Ishikawa (cell line): ENCODE data around the gene ATXN8OS.

ENCODE experiments used
- CEBPB ChIP-seq: IDR thresholded peaks from 2 replicates; pipeline ENCODE4 v1.6.1; 2012
- CREB1 ChIP-seq: IDR thresholded peaks from 2 replicates; pipeline ENCODE4 v1.6.1; 2012; ENCODE audit warnings: low read depth
- EGR1 ChIP-seq: IDR thresholded peaks from 2 replicates; pipeline ENCODE4 v1.6.1; 2012
- EP300 ChIP-seq: IDR thresholded peaks from 2 replicates; pipeline ENCODE4 v1.6.1; 2012; ENCODE audit warnings: borderline replicate concordance
- FOXM1 ChIP-seq: IDR thresholded peaks from 2 replicates; pipeline ENCODE4 v1.6.1; 2012; ENCODE audit warnings: low read depth, borderline replicate concordance
- NFIC ChIP-seq: IDR thresholded peaks from 2 replicates; pipeline ENCODE4 v1.6.1; 2012
- RAD21 ChIP-seq: IDR thresholded peaks from 2 replicates; pipeline ENCODE4 v1.6.1; 2012; ENCODE audit warnings: low read depth
- REST ChIP-seq: IDR thresholded peaks from 2 replicates; pipeline ENCODE4 v1.6.1; 2012; ENCODE audit warnings: low read depth, mild to moderate bottlenecking
- TAF1 ChIP-seq: IDR thresholded peaks from 2 replicates; pipeline ENCODE4 v1.6.1; 2012; ENCODE audit warnings: low read depth, mild to moderate bottlenecking
- TCF12 ChIP-seq: IDR thresholded peaks from 2 replicates; pipeline ENCODE4 v1.6.1; 2012; ENCODE audit warnings: low read depth
- TEAD4 ChIP-seq: IDR thresholded peaks from 2 replicates; pipeline ENCODE4 v1.6.1; 2012
- YY1 ChIP-seq: IDR thresholded peaks from 2 replicates; pipeline ENCODE4 v1.6.1; 2012; ENCODE audit warnings: low read depth
- ZBTB7A ChIP-seq: IDR thresholded peaks from 2 replicates; pipeline ENCODE4 v1.6.1; 2012; ENCODE audit warnings: low read depth
- TF ChIP-seq, protein P1 (sequence below): IDR thresholded peaks from 2 replicates; pipeline ENCODE4 v1.6.1; 2012
- TF ChIP-seq, protein P2 (sequence below): IDR thresholded peaks from 2 replicates; pipeline ENCODE4 v1.6.1; 2012

Gene ATXN8OS

DNA sequence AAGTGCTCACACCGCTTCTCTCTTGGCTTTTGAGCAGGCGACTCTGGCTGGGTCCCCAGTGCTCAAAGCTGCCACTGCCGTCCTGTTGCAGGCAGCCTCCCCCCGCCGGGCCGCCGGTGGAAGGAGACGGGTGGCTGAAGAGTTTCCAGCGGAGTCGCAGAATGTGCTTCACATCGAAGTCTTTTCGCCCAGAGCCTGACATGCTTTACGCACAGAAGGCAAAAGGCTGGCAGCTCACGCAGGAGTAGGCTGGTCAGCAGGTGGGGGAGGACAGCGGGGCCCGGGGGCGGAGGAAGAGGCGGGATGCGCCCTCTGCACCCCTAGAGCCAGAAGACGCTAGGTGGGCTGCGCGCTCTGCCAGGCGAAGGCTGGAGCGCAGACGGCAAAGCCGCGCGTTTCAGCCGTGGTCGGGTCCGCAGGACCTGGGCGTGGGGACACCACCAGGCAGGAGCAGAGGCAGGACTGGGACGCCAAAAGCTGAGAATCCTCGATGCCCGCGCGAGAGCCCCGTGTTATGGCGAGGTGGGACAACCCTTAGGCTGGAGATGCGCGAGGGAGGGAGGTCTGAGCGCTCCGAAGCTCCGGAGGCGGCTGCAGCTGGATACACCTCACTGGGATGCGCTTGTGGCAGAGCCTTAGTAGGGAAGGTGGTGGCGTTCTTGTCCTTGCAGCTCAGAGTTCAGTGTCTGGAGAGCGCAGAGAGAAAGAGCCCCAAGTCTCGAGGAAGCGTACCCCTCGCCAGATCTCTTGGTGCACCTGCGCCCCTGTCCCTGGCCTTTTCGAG, at the start of gene ATXN8OS:
TSS of gene ATXN8OS (plus strand) at position 329 of the 784 bp plus-strand sequence.
- TF ChIP-seq, protein P1, sequence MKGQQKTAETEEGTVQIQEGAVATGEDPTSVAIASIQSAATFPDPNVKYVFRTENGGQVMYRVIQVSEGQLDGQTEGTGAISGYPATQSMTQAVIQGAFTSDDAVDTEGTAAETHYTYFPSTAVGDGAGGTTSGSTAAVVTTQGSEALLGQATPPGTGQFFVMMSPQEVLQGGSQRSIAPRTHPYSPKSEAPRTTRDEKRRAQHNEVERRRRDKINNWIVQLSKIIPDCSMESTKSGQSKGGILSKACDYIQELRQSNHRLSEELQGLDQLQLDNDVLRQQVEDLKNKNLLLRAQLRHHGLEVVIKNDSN, result no peak
- TF ChIP-seq FOXM1 (no peak), RAD21 (no peak), CREB1 (no peak), TEAD4 (no peak), EP300 (no peak), ZBTB7A (no peak), NFIC (no peak), EGR1 (no peak), YY1 (no peak), TAF1 (no peak), CEBPB (no peak), TCF12 (no peak), REST (no peak)
- TF ChIP-seq, protein P2, sequence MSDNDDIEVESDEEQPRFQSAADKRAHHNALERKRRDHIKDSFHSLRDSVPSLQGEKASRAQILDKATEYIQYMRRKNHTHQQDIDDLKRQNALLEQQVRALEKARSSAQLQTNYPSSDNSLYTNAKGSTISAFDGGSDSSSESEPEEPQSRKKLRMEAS, result no peak

- no peak for TF ChIP-seq FOXM1
- TF ChIP-seq REST, result no peak
- TF ChIP-seq RAD21, result no peak
Measured at GRCh38 chr13:70080012-70080411, 27.6 kb upstream of the ATXN8OS start.

- TF ChIP-seq REST (no peak), ZBTB7A (no peak), EGR1 (no peak), FOXM1 (no peak), RAD21 (no peak), CREB1 (no peak), EP300 (no peak), NFIC (no peak), TAF1 (no peak), CEBPB (no peak), TEAD4 (no peak), TCF12 (no peak)
- TF ChIP-seq, protein P2, result no peak
- TF ChIP-seq, protein P1, result no peak
Measured at GRCh38 chr13:70087247-70087646, 20.4 kb upstream of the ATXN8OS start.

DNA sequence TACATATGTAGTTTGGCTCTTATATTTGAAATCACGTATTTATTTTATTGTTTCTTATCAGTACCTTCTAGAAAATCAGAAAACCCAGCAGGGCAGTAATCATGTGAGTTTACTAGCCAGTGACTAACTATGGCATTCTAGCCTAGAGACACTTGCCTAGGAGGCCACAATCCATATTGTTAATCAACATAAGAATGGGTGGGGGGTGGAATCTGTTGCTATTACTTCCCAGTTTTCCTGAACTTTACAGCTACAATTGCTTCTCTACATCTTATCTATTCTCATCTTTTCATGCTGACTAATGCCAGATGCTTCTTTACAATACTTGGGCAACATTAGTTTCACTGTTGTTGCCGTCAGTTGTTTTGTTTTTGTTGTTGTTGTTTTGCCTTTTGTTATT, 18.7 kb upstream of the ATXN8OS start:
- TF ChIP-seq REST (no peak), TCF12 (no peak), FOXM1 (no peak), NFIC (no peak), TEAD4 (no peak), CREB1 (no peak), ZBTB7A (no peak)
